ENCODE measurements around the gene PRPF31. TPM values are rescaled to one million over a fixed set of nuclear protein-coding genes. Genes with fewer than 3 reads are reported as not detected.

Gene PRPF31
- total and polyA plus RNA-seq, 2 donors: 22.5 to 67.7 TPM

DNA sequence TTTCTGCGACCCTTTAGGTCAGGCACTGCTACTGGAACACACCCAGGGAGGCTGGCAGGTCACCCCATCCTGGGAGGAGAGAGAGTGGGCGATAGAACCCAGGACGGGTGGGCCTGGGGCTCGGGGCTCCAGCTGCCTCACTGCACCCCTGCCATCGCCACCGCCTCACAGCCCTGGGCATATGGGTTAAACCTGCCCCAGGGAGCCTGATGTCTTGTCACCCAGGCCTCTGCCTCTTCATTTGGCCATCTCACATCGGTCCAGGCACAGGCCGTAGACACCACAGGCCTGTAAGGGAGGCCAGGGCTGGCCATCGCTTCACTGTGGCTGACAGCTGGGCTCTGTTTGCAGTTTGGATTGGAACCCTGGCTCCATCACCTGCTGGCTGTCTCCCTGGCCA, 10.2 kb downstream of the PRPF31 start:
- Histone ChIP-seq H3K36me3 (ENCODE audit: insufficient read depth) (peaks cover 8% of the 10 kb centered on the region), H3K4me3 (ENCODE audit: low read depth, low read length) (no peak overlapping the region), H3K27ac (ENCODE audit: low read depth) (no peak overlapping the region), H3K4me1 (ENCODE audit: insufficient read depth) (no peaks in the 10 kb centered on the region)
- DNase-seq (ENCODE audit: extremely low spot score): no peak
- WGBS: 91% methylated on average over 9 of the region's 9 CpGs

GRCh38 chr19:54127688-54128440, 12.3 kb downstream of the PRPF31 start:
- 91% methylated on average over 44 of the region's 44 CpGs for WGBS
- no peak overlapping the region for H3K27ac ChIP-seq (ENCODE audit: low read depth)
- peaks cover 8% of the 10 kb centered on the region for H3K36me3 ChIP-seq (ENCODE audit: insufficient read depth)
- no peaks in the 10 kb centered on the region for H3K4me1 ChIP-seq (ENCODE audit: insufficient read depth)
- no peak for DNase-seq (ENCODE audit: extremely low spot score)
- no peak overlapping the region for H3K4me3 ChIP-seq (ENCODE audit: low read depth, low read length)

DNA sequence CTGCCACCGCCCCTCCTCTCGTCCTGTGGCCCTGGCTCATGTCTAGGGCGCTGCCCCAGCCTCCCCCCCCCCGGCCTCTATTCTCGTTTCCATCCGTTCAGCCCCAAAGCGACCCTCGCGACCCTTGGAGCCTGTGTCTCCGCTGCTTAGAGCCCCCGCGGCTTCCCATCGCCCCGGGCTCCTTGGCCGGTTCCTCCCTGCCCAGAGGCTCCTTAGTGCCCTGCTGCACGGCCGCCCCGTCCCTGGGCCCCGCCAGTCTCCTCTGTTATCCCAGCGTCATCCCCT, 12.8 kb downstream of the PRPF31 start:
- Histone ChIP-seq H3K27ac (ENCODE audit: low read depth) (no peak overlapping the region), H3K4me1 (ENCODE audit: insufficient read depth) (no peaks in the 10 kb centered on the region), H3K36me3 (ENCODE audit: insufficient read depth) (peaks cover 8% of the 10 kb centered on the region), H3K4me3 (ENCODE audit: low read depth, low read length) (no peak overlapping the region)
- no peak for DNase-seq (ENCODE audit: extremely low spot score)
- 91% methylated on average over 20 of the region's 20 CpGs for WGBS

GRCh38 chr19:54128796-54129616, 13.5 kb downstream of the PRPF31 start:
- H3K4me3 ChIP-seq (ENCODE audit: low read depth, low read length): no peak overlapping the region
- 96% methylated on average over 41 of the region's 41 CpGs for WGBS
- H3K4me1 ChIP-seq (ENCODE audit: insufficient read depth): no peaks in the 10 kb centered on the region
- no peak overlapping the region for H3K27ac ChIP-seq (ENCODE audit: low read depth)
- H3K36me3 ChIP-seq (ENCODE audit: insufficient read depth): peaks cover 4% of the 10 kb centered on the region
- DNase-seq (ENCODE audit: extremely low spot score): no peak

- WGBS: 96% methylated on average over 20 of the region's 20 CpGs
- no peak for DNase-seq (ENCODE audit: extremely low spot score)
- no peak overlapping the region for H3K4me3 ChIP-seq (ENCODE audit: low read depth, low read length)
- H3K27ac ChIP-seq (ENCODE audit: low read depth): no peak overlapping the region
- H3K36me3 ChIP-seq (ENCODE audit: insufficient read depth): peaks cover 4% of the 10 kb centered on the region
- H3K4me1 ChIP-seq (ENCODE audit: insufficient read depth): no peaks in the 10 kb centered on the region
Measured at GRCh38 chr19:54129617-54129996, 14.1 kb downstream of the PRPF31 start.

- 82% methylated on average over 10 of the region's 10 CpGs for WGBS
- DNase-seq (ENCODE audit: extremely low spot score): no peak
- Histone ChIP-seq H3K27ac (ENCODE audit: low read depth) (no peak overlapping the region), H3K36me3 (ENCODE audit: insufficient read depth) (peaks cover 4% of the 10 kb centered on the region), H3K4me1 (ENCODE audit: insufficient read depth) (no peaks in the 10 kb centered on the region), H3K4me3 (ENCODE audit: low read depth, low read length) (no peak overlapping the region)
Measured at GRCh38 chr19:54133312-54133956, 17.9 kb downstream of the PRPF31 start.

DNA sequence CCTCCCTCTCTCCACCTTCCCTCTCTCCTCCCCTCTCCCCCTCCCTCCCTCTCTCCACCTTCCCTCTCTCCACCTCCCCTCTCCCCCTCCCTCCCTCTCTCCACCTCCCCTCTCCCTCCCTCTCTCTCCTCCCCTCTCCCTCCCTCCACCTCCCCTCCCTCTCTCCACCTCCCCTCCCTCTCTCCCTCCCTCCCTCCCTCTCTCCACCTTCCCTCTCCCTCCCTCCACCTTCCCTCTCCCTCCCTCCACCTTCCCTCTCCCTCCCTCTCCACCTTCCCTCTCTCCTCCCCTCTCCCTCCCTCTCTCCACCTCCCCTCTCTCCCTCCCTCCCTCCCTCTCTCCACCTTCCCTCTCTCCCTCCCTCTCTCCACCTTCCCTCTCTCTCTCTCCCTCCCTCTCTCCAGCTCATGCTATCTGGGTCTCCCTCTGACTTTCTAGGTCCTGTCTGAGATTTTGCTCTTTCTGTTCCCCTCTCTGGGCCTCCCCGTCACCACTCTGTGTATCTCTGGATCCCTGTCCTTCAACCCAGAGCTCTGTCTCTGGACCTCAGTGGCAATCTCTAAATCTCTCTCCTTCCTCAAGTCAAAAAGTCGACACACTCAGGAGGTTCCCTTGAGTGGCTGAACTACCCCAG, 18.5 kb downstream of the PRPF31 start:
- Histone ChIP-seq H3K27ac (ENCODE audit: low read depth) (no peak overlapping the region), H3K4me1 (ENCODE audit: insufficient read depth) (no peaks in the 10 kb centered on the region), H3K4me3 (ENCODE audit: low read depth, low read length) (no peak overlapping the region), H3K36me3 (ENCODE audit: insufficient read depth) (peaks cover 2% of the 10 kb centered on the region)
- no peak for DNase-seq (ENCODE audit: extremely low spot score)
- 61% methylated on average over 2 of the region's 2 CpGs for WGBS

GRCh38 chr19:54136086-54136863, 20.7 kb downstream of the PRPF31 start:
- Histone ChIP-seq H3K36me3 (ENCODE audit: insufficient read depth) (no peaks in the 10 kb centered on the region), H3K4me1 (ENCODE audit: insufficient read depth) (no peaks in the 10 kb centered on the region), H3K27ac (ENCODE audit: low read depth) (no peak overlapping the region), H3K4me3 (ENCODE audit: low read depth, low read length) (no peak overlapping the region)
- WGBS: 4% methylated on average over 30 of the region's 30 CpGs
- no peak for DNase-seq (ENCODE audit: extremely low spot score)

- under 1% methylated on average over 46 of the region's 46 CpGs for WGBS
- peak; percentile 100 for DNase-seq (ENCODE audit: extremely low spot score)
- H3K4me3 ChIP-seq (ENCODE audit: low read depth, low read length): peak overlapping the region; percentile 99
- no peaks in the 10 kb centered on the region for H3K4me1 ChIP-seq (ENCODE audit: insufficient read depth)
- H3K27ac ChIP-seq (ENCODE audit: low read depth): no peak overlapping the region
- H3K36me3 ChIP-seq (ENCODE audit: insufficient read depth): no peaks in the 10 kb centered on the region
Measured at GRCh38 chr19:54136864-54137698, 21.5 kb downstream of the PRPF31 start.

- Histone ChIP-seq H3K36me3 (ENCODE audit: insufficient read depth) (no peaks in the 10 kb centered on the region), H3K27ac (ENCODE audit: low read depth) (peak within 1 kb of the TSS; percentile 88), H3K4me1 (ENCODE audit: insufficient read depth) (no peaks in the 10 kb centered on the region), H3K4me3 (ENCODE audit: low read depth, low read length) (peak within 1 kb of the TSS; percentile 99)
- under 1% methylated on average over 103 of the region's 103 CpGs for WGBS
- no peak for DNase-seq (ENCODE audit: extremely low spot score)
Measured at GRCh38 chr19:54137699-54138488, 22.3 kb downstream of the PRPF31 start, which contains the start of gene CNOT3. Gene CNOT3, plus strand, starts transcription at chr19:54137762. Its CDS starts 5,217 bp downstream, at chr19:54142979.

DNA sequence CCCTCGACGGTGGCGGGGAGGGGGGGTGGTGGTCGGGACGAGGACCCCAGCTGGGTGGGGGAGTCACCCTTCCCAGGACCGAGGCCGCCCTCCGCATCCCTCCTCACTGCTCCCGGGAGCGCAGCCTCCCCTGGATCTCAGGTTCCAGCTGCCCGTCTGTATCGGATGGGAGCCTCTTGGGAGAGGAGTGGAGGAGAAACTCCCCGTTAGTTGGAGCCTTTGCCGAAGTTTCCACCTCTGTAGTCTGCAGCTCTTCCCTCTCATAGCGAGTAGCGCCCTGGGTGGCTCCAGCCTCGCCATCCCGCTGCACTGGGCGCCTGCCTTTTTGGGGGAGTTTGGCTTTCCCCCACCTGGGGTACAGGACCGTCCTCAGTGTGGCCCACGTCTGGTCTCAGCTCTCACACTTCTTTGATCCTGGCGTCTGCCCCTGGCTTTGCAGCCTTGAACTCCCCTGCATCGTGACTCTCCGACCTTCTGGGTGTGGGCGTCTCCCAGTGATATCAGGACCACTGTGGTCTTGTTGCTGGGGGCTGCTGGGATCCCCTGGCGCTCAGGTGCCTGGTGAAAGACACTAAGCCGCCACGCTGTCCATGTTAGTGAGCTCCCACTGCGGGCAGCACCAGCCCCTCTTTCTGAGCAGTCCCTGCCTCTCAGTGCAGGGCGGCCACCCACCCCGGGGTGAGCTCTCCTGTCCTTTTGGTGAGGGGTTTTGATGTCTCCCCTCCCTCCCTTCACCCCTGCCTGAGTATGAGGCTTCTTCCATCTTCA, 23.1 kb downstream of the PRPF31 start:
- WGBS: 22% methylated on average over 31 of the region's 31 CpGs
- Histone ChIP-seq H3K4me1 (ENCODE audit: insufficient read depth) (no peaks in the 10 kb centered on the region), H3K27ac (ENCODE audit: low read depth) (no peak overlapping the region), H3K36me3 (ENCODE audit: insufficient read depth) (peaks cover under 1% of the 10 kb centered on the region), H3K4me3 (ENCODE audit: low read depth, low read length) (peak overlapping the region; percentile 99)
- no peak for DNase-seq (ENCODE audit: extremely low spot score)

All from urinary bladder (tissue), 4 donors.